Osteocyte (in vitro differentiated cells): ENCODE data around the gene RGS7. TPM values are rescaled to one million over a fixed set of nuclear protein-coding genes. Genes with fewer than 3 reads are reported as not detected.
"Not testable (repeated sequence)": the region's sequence is repeated elsewhere in the genome, so short reads cannot be mapped to it uniquely, and the experiment has no call there.

Source experiments
- DNase-seq: peaks from one replicate; pipeline ENCODE4 v3.0.0; 2021; ENCODE audit warnings: mixed read lengths; ENCODE audit not compliant: unreplicated experiment; ENCODE audit errors: extremely low spot score
- H3K27ac Mint-ChIP-seq: one replicate; pipeline ENCODE4 v1.8.0; 2021; ENCODE audit warnings: mild to moderate bottlenecking, mixed read lengths; ENCODE audit not compliant: unreplicated experiment
- H3K27me3 Mint-ChIP-seq: one replicate; pipeline ENCODE4 v1.8.0; 2021; ENCODE audit warnings: mixed read lengths; ENCODE audit not compliant: unreplicated experiment
- H3K36me3 Mint-ChIP-seq: one replicate; pipeline ENCODE4 v1.8.0; 2021; ENCODE audit warnings: mixed read lengths; ENCODE audit not compliant: unreplicated experiment
- H3K4me1 Mint-ChIP-seq: one replicate; pipeline ENCODE4 v1.8.0; 2021; ENCODE audit warnings: mixed read lengths; ENCODE audit not compliant: unreplicated experiment
- H3K4me3 Mint-ChIP-seq: one replicate; pipeline ENCODE4 v1.8.0; 2021; ENCODE audit warnings: mild to moderate bottlenecking, moderate library complexity, mixed read lengths; ENCODE audit not compliant: unreplicated experiment
- H3K9me3 Mint-ChIP-seq: one replicate; pipeline ENCODE4 v1.8.0; 2021; ENCODE audit warnings: mixed read lengths; ENCODE audit not compliant: unreplicated experiment
- total RNA-seq: library from RNA; stranded (reverse); gene quantifications from 2 replicates; pipeline ENCODE4 v1.2.1, GENCODE V29; 2021
- TF ChIP-seq, protein P1 (sequence below): fragments of 200-600 bp; sonication (generic); IDR thresholded peaks from 2 replicates; pipeline ENCODE4 v1.5.0; 2021; ENCODE audit warnings: antibody characterized with exemption, mild to moderate bottlenecking, moderate library complexity

The RGS7 gene
- total RNA-seq, 1 donor from 2014 or later: 10.9 TPM

DNA sequence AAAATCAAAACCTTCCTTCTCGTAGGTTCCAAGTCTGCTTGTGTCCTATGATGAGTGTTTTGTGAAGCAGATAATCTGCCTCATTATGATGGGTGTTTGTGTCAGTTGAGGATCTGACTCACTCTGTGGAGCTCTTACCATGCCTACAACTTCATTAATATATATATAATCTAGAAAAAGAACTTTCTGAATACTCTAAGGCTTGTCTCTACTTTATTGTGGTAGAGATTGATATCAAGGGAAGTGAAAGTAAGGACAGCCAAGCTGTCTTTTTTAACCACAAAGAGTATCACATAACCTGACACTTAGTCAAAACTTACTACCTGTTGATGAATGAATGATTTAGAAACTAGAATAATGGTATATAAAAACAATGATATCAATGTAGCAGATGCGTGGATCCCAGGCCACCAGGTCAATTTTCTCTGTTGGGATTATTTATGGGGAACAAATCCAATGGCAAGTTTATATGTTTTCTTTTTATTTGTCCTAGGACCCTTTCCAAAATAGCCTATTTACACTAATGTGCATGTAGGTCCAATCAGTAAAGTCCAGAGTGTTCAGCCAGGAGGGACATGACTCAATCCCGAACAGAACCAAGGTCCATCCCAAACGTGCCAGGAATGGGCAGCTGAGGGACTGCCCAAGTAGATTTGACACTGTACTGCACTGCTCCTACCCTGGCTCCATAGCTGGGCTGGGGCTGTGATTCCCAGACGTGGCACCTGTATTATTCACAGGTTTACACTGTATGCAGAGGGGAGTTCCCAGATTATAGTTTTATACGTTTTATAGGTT lies 562.8 kb downstream of the RGS7 start:
- TF ChIP-seq, protein P1, sequence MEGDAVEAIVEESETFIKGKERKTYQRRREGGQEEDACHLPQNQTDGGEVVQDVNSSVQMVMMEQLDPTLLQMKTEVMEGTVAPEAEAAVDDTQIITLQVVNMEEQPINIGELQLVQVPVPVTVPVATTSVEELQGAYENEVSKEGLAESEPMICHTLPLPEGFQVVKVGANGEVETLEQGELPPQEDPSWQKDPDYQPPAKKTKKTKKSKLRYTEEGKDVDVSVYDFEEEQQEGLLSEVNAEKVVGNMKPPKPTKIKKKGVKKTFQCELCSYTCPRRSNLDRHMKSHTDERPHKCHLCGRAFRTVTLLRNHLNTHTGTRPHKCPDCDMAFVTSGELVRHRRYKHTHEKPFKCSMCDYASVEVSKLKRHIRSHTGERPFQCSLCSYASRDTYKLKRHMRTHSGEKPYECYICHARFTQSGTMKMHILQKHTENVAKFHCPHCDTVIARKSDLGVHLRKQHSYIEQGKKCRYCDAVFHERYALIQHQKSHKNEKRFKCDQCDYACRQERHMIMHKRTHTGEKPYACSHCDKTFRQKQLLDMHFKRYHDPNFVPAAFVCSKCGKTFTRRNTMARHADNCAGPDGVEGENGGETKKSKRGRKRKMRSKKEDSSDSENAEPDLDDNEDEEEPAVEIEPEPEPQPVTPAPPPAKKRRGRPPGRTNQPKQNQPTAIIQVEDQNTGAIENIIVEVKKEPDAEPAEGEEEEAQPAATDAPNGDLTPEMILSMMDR: no peak
- Mint-ChIP-seq H3K36me3 (no peaks in the 10 kb centered on the region), H3K9me3 (no peaks in the 10 kb centered on the region), H3K27ac (peak overlapping the region; percentile 62), H3K4me3 (no peak overlapping the region), H3K4me1 (peaks cover 68% of the 10 kb centered on the region), H3K27me3 (no peaks in the 10 kb centered on the region)
- no peak for DNase-seq

DNA sequence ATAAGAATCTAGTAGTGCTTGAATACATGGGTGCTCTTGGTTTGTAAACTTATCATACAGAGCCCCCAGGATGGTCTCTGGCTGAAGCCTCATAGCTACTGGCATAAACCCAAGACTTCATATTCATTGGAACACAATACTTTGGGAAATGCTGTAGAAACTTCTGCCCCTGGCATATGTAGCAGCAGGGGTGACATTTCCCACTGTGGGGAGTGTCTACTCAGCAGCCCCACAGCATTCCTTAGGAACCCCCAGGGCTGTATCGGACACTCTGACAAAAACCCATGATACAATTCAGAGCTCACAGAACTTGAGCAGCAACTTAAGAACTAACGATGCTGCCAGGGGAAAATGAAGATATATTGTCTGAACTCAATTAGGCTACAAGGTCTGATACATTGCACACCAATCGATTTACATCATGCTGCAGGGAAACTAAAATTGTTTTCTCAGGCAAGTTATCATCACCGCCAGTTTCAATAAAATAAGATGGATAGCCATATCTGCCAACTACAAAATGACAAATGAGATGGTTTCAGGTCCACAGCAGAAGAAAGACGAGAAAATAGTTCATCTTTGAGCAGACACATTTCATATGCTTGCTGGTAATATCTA lies 564.0 kb downstream of the RGS7 start:
- DNase-seq: no peak
- Mint-ChIP-seq H3K9me3 (peaks cover 3% of the 10 kb centered on the region), H3K36me3 (no peaks in the 10 kb centered on the region), H3K4me3 (no peak overlapping the region), H3K27me3 (no peaks in the 10 kb centered on the region), H3K27ac (peak overlapping the region; percentile 73), H3K4me1 (peaks cover 56% of the 10 kb centered on the region)
- TF ChIP-seq, protein P1: no peak

DNA sequence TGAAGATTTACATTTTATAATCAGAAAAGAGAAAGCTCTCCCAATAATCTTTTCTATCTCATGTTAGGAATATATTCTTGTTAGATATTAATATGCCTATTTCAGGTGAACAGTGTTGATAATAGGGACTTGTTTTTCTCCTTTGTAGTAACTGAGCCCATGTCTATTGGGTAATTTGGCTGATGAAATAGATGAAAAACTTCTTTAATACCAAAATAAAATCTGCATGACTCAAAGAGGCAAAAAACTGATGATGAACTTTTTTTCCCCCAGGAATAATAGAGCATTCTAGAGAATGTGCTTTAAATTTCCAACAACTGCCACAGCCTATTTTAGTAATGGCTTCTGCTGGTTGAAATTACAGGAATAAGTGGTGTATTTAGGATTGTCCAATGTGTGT lies 566.1 kb downstream of the RGS7 start:
- TF ChIP-seq, protein P1: no peak
- no peak for DNase-seq
- Mint-ChIP-seq H3K4me1 (peaks cover 56% of the 10 kb centered on the region), H3K36me3 (no peaks in the 10 kb centered on the region), H3K9me3 (peaks cover 3% of the 10 kb centered on the region), H3K27me3 (no peaks in the 10 kb centered on the region), H3K4me3 (no peak overlapping the region), H3K27ac (peak overlapping the region; percentile 70)

DNA sequence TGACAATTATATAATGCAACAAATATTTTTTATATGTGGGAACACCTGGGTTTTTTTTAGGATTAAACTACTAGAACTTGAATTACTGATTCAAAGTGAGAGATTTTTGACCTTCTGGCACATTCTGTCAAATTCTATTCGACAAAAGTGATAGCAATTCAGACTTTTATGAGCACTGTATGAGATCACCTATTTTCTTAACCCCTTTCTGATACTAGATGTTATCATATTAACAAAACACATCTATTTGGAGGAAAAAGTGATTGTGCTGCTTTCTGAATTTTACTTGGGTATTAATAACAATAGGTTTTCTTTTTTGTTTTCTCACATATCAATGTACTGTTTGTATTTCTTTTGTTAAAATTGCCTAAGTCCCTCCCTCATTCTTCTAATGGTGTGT lies 570.1 kb downstream of the RGS7 start:
- Mint-ChIP-seq H3K27me3 (no peaks in the 10 kb centered on the region), H3K9me3 (peaks cover 3% of the 10 kb centered on the region), H3K4me1 (peaks cover 34% of the 10 kb centered on the region), H3K4me3 (no peak overlapping the region), H3K36me3 (no peaks in the 10 kb centered on the region), H3K27ac (no peak overlapping the region)
- DNase-seq: no peak
- TF ChIP-seq, protein P1: no peak

DNA sequence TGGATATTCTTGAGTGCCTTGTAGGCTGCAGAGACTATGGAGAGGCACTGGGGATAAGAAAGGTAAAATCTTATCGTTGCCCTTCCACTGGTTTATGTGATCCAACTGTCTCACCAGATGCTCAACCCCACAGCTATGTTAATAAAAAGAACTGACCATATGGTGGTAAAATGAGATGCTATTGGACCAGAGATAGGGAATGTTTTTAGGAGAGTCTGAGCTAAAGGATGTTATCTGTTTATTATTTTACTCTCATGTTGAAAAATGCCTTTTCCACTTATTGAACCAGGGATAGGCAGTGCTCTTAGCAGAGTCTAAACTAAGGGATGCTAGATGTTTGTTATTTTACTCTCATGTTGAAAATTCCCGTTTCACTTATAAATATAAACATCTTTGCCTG lies 572.2 kb downstream of the RGS7 start:
- Mint-ChIP-seq H3K9me3 (peaks cover 3% of the 10 kb centered on the region), H3K27me3 (no peaks in the 10 kb centered on the region), H3K27ac (no peak overlapping the region), H3K4me3 (no peak overlapping the region), H3K36me3 (no peaks in the 10 kb centered on the region), H3K4me1 (peaks cover 20% of the 10 kb centered on the region)
- TF ChIP-seq, protein P1: no peak
- DNase-seq: no peak

DNA sequence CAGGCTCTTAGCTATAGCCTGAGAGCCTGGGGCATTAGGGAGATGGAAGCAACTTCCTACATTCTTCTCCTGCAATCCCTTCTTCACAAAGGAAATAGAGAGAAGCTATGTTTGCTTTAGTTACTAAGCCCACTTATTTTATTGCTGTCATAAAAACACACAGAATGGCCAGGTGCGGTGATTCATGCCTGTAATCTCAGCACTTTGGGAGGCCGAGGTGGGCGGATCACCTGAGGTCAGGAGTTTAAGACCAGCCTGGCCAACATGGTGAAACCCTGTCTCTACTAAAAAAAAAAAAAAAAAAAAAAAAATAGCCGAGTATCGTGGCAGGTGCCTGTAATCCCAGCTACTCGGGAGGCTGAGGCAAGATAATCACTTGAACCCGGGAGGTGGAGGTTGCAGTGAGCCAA lies 573.3 kb downstream of the RGS7 start:
- not testable (repeated sequence) for H3K9me3 Mint-ChIP-seq, H3K27ac Mint-ChIP-seq, H3K36me3 Mint-ChIP-seq, H3K27me3 Mint-ChIP-seq, H3K4me3 Mint-ChIP-seq, DNase-seq
- H3K4me1 Mint-ChIP-seq: peaks cover 20% of the 10 kb centered on the region
